GM18502 (cell line): Measurements from ENCODE around the gene TRAPPC3L.

ENCODE experiments used
- ATAC-seq: cut with Tn5 transposase; IDR thresholded peaks from one replicate; pipeline ENCODE4 v1.9.1; 2021; ENCODE audit warnings: mild to moderate bottlenecking; ENCODE audit not compliant: unreplicated experiment, poor library complexity

Gene TRAPPC3L

DNA sequence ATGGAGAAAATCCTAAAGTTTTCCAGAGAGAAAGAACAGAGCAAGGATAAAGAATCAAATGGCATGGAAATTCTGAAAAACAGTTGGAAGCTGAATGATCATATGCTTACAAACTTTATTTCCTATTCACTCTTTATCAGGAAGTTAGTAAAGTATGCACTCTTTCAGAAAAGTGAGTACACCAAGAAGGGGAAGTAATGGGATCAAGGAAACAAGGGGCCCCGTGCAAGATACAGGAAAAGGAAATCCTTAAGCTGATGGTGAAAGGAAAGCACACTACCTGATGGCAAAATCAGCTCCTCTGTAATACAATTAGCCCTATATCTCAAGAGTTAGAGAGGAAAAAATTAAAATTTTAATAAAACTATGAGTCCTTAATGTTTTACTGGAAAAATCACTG, 70.3 kb downstream of the TRAPPC3L start:
- no peak for ATAC-seq

- no peak for ATAC-seq
These were observed 72.8 kb downstream of the TRAPPC3L start for GRCh38 chr6:116472706-116473105.

DNA sequence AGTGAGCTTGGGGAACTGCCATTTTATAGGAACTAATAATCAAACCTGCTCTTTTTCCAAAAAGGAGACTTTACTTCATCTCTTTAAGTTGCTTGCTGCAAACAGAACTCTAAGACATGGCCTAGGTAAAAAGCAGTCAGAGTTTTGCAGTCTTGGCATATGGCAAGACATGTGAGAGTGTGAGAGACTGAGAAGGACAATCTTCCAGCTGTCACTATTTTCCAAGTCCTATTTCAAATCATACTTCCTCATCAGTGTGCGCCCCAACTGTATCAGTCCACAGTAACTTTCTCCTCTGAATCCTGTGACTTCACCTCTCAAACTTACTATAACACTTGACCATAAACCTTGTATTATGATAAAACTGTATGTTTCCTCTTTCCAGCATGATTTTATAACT, 74.0 kb downstream of the TRAPPC3L start:
- ATAC-seq = no peak

GRCh38 chr6:116468293-116468692, 77.2 kb downstream of the TRAPPC3L start:
- ATAC-seq = no peak

GRCh38 chr6:116467514-116467913, 78.0 kb downstream of the TRAPPC3L start:
- no peak for ATAC-seq

- ATAC-seq = no peak
These were observed 78.4 kb downstream of the TRAPPC3L start for GRCh38 chr6:116467096-116467495.

DNA sequence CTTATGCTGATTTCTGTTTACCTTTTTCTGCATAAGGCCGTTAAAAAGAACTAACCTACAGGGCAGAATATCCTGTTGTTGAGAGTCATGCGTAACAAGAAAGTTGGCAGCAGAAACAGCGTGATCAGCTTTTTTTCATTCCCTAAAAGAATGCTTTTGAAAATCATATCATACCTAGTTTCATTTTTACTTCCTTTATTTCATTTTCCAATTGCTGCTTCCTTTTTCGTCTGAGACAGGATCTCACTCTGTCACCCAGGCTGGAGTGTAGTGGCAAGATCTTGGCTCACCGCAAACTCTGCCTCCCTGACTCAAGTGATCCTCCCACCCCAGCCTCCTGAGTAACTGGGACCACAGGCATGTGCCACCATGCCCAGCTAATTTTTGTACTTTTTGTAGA, 80.2 kb downstream of the TRAPPC3L start:
- ATAC-seq = no peak

GRCh38 chr6:116463301-116463700, 82.2 kb downstream of the TRAPPC3L start:
- no peak for ATAC-seq

GRCh38 chr6:116461932-116462885, 83.3 kb downstream of the TRAPPC3L start:
- ATAC-seq = peak; percentile 86

- peak; percentile 4 for ATAC-seq
These were observed 84.1 kb downstream of the TRAPPC3L start, which contains the start of gene CALHM6 for GRCh38 chr6:116461331-116461931. TSS of gene CALHM6 (plus strand) at chr6:116461375. CDS start at chr6:116461930, 555 bp downstream.

DNA sequence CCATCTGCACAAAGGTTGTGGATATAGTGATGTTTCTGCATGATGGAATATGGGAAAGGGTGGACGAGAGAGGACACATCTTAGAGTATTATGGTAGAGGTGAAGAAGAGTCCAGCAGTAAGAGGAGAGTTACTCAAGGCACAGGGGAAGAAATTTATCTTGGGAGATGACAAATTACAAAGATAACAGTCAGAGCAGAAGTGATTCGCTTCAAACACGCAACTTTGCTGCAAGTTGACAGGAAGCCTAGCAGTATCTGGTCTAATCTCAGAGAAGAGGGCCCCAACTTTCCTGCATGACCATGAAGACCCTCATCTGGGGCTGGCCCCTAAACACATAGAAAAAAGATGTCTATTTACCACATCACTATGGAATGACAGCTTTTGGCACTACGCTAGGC, 85.6 kb downstream of the TRAPPC3L start:
- no peak for ATAC-seq

GRCh38 chr6:116458264-116458663, 87.2 kb downstream of the TRAPPC3L start:
- no peak for ATAC-seq

DNA sequence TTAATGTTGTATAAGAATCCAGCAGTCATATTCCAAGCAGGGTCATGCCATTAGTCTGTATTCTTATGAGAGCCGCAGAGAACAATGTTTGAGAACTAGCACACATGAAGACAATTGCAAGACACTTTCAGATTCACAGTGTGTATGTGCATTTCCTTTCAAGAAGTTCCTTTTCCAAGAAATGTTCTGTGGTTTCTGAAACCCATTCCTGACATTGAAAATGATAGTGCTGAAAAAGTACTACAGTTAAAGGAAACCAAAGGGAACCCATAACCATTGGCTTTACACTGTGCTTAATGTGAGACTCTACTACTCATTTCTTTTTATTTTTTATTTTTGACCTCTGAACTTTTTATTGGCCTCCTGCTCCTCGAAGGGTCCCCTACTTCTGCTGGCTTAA, 88.6 kb downstream of the TRAPPC3L start:
- no peak for ATAC-seq

GRCh38 chr6:116456106-116456505, 89.4 kb downstream of the TRAPPC3L start:
- no peak for ATAC-seq

DNA sequence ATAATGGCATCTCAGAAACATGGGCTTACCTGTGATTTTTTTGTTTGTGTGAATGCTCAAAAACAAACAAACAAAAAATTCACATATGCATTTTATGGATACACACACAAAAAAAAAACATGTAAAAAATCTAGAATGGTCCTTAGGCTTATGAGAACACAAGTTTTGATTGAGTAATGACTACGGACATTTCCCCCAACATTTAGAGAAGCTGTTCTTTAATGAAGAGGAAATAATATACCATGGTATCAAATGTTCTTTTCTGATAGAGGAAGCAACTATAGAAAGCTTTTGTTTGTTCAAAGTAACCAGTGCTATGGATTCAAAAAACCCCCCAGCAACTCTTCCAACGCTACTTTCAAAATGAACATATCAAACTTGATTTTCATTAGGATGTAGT, 93.0 kb downstream of the TRAPPC3L start:
- no peak for ATAC-seq

- ATAC-seq = no peak
These were observed 93.6 kb downstream of the TRAPPC3L start for GRCh38 chr6:116451916-116452315.

DNA sequence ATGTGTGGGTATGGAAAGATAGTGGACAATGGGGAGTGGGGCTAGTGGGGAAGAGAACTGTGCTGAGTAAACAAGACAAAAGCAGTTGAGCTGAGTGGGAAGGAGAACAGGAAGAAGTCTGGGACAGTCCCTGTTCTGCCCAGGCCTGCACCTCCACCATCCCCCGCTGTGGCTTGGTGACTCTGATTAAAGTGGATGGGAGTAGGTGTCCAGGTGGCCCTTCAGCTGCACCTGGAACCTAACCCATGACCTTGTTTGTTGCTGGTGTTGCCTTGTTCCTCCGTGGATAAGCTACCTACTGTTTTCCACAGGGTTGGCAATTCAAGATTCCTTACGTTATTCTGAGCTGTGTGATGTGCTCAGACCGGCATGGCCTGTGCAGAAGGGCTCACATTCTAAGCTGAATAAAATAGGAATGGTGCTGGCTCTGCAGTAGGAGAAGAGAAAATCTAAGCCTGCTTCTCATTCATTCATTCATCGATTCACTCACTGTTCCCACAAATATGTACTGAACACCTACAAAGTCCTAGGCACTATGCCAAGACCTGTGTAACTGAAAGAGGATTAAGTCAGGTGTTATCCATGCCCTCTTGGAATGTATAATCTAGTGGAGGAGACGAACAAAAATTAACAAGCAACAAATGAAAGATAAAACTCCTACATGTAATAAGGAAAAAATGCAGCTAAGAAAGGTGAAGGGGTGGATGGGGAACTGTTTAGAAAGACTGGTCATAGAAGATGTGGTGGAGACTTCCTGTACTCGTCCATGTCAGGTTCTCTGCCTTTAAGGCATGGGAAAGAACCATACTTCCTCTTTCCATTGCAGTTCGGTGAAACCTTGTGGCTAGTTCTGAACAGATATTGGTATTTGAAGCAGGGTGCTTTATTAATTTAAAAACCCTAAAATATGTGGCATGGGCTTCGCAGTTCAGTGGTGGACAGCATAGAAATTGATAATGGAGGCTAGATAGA, 94.4 kb downstream of the TRAPPC3L start:
- ATAC-seq = peak; percentile 97

DNA sequence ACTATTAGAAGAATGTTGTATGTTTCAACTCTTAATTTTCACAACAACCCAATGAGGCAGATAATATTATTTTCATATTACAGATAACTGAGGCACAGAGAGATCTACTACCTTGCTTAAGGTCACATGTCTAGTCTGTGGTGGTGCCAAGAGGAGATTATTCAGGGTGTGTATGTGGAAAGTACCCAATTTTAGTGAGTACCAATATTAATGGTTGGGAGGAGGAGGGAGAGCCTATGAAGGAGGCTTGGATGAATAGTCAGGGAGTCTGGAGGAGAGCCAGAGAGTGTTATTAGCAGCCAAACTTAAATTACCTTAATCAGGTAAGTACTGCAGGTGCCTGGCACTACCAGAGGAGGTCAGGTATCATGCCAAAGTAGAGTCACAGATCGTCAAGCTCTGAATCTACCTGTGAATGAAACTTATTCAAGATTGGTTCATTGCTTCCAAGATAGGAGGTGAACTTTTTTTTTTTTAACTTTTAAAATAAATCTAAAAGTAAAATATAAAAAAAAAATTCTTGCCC, 95.2 kb downstream of the TRAPPC3L start:
- ATAC-seq = no peak

GRCh38 chr6:116449565-116449964, 95.9 kb downstream of the TRAPPC3L start:
- no peak for ATAC-seq

DNA sequence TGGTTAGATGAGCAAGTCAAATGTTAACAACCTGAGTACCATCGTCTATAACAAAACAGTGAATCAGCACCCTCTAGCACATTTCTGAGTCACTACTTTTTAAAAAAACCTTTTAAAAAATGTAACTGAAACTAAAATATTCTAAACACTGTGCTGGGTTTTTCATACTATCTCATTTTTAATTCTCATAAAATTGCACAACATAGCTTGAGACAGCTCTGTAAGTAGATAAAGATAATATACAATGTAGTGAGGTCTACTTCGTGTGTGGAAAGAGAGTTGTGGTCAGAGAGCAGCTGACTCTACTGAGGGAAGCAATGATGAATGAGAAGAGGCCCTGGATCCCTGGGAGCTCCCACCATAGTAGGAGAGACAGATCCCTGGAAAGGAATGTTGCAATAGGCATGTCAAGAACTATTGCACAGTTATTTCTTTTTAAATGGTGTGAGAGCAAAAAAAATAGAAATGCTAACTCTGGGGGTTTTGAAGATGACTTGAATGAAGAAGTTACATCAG, 97.9 kb downstream of the TRAPPC3L start:
- ATAC-seq = no peak
